WTC11 (cell line): Measurements from ENCODE around the gene GIMAP4. TPM values are rescaled to one million over a fixed set of nuclear protein-coding genes. Genes with fewer than 3 reads are reported as not detected.

ENCODE experiments used
- ATAC-seq: fragments of 200-7000 bp; cut with Tn5 transposase; 2 replicates; pipeline ENCODE4 v1.10.0; 2021; ENCODE audit warnings: mild to moderate bottlenecking, moderate library complexity
- CTCF ChIA-PET: fragments of 300-600 bp; sonication (Branson Sonifier 250); formaldehyde crosslinking; loops from one replicate; lab custom pipeline; 2021; ENCODE audit warnings: antibody characterized with exemption; lab: Charles Lee
- POLR2A ChIA-PET: fragments of 350-600 bp; sonication (Branson Sonifier 250); formaldehyde crosslinking; loops from one replicate; lab custom pipeline; 2021; ENCODE audit warnings: antibody characterized with exemption; lab: Charles Lee
- DNase-seq: peaks from one replicate; pipeline ENCODE4 v3.0.0; 2021; ENCODE audit warnings: low spot score
- H3K27ac Mint-ChIP-seq: 2 replicates; pipeline ENCODE4 v1.8.0; 2021; ENCODE audit warnings: mixed read lengths
- H3K27me3 Mint-ChIP-seq: 2 replicates; pipeline ENCODE4 v1.8.0; 2021; ENCODE audit warnings: low read depth, mild to moderate bottlenecking, moderate library complexity, mixed read lengths
- H3K36me3 Mint-ChIP-seq: 2 replicates; pipeline ENCODE4 v1.8.0; 2021; ENCODE audit warnings: mixed read lengths
- H3K4me1 Mint-ChIP-seq: 2 replicates; pipeline ENCODE4 v1.8.0; 2022; ENCODE audit warnings: mixed read lengths
- H3K4me3 Mint-ChIP-seq: 2 replicates; pipeline ENCODE4 v1.8.0; 2021; ENCODE audit warnings: mild to moderate bottlenecking, moderate library complexity, mixed read lengths
- H3K9me3 Mint-ChIP-seq: 2 replicates; pipeline ENCODE4 v1.8.0; 2021; ENCODE audit warnings: mixed read lengths
- ATF3 ChIP-seq: sonication (generic); formaldehyde crosslinking; conservative IDR thresholded peaks from 2 replicates; pipeline ENCODE4 v1.8.1; 2022; ENCODE audit warnings: mild to moderate bottlenecking, missing genetic modification reagents
- CDX4 ChIP-seq: fragments of 250-450 bp; sonication (Bioruptor Pico); IDR thresholded peaks from 2 replicates; pipeline ENCODE4 v1.9.0; 2021; ENCODE audit warnings: moderate library complexity, mild to moderate bottlenecking, inconsistent platforms, borderline replicate concordance
- GABPB1 ChIP-seq: sonication (generic); formaldehyde crosslinking; IDR thresholded peaks from 2 replicates; pipeline ENCODE4 v1.8.1; 2023; ENCODE audit warnings: mild to moderate bottlenecking, missing genetic modification reagents
- GTF2I ChIP-seq: fragments of 250-450 bp; sonication (Bioruptor Pico); conservative IDR thresholded peaks from 2 replicates; pipeline ENCODE4 v1.4.0; 2021; ENCODE audit warnings: mild to moderate bottlenecking
- JUN ChIP-seq: sonication (generic); formaldehyde crosslinking; IDR thresholded peaks from 2 replicates; pipeline ENCODE4 v1.8.0; 2023; ENCODE audit warnings: mild to moderate bottlenecking, missing genetic modification reagents
- MAX ChIP-seq: sonication (generic); formaldehyde crosslinking; IDR thresholded peaks from 2 replicates; pipeline ENCODE4 v1.8.0; 2022; ENCODE audit warnings: mild to moderate bottlenecking, missing genetic modification reagents
- NR2C2 ChIP-seq: sonication (generic); formaldehyde crosslinking; IDR thresholded peaks from 2 replicates; pipeline ENCODE4 v1.8.0; 2022; ENCODE audit warnings: mild to moderate bottlenecking, missing genetic modification reagents
- RELA ChIP-seq: sonication (generic); formaldehyde crosslinking; IDR thresholded peaks from 2 replicates; pipeline ENCODE4 v1.8.1; 2022; ENCODE audit warnings: missing genetic modification reagents, mild to moderate bottlenecking, borderline replicate concordance
- SMAD4 ChIP-seq: sonication (generic); formaldehyde crosslinking; IDR thresholded peaks from 2 replicates; pipeline ENCODE4 v1.8.0; 2022; ENCODE audit warnings: mild to moderate bottlenecking, missing genetic modification reagents
- SP1 ChIP-seq: sonication (generic); formaldehyde crosslinking; conservative IDR thresholded peaks from 2 replicates; pipeline ENCODE4 v1.8.1; 2022; ENCODE audit warnings: missing genetic modification reagents
- ZNF138 ChIP-seq: sonication (generic); formaldehyde crosslinking; conservative IDR thresholded peaks from 2 replicates; pipeline ENCODE4 v1.8.1; 2022; ENCODE audit warnings: mild to moderate bottlenecking, moderate library complexity, missing genetic modification reagents
- ZNF232 ChIP-seq: sonication (generic); formaldehyde crosslinking; IDR thresholded peaks from 2 replicates; pipeline ENCODE4 v1.8.0; 2022; ENCODE audit warnings: mild to moderate bottlenecking, missing genetic modification reagents
- ZNF263 ChIP-seq: sonication (generic); formaldehyde crosslinking; IDR thresholded peaks from 2 replicates; pipeline ENCODE4 v1.8.1; 2022; ENCODE audit warnings: low read depth, mild to moderate bottlenecking, moderate library complexity, missing genetic modification reagents
- ZNF512 ChIP-seq: sonication (generic); formaldehyde crosslinking; IDR thresholded peaks from 2 replicates; pipeline ENCODE4 v1.8.1; 2022; ENCODE audit warnings: missing genetic modification reagents, borderline replicate concordance
- ZNF671 ChIP-seq: fragments of 250-450 bp; sonication (Bioruptor Pico); IDR thresholded peaks from 2 replicates; pipeline ENCODE4 v1.8.0; 2021; ENCODE audit warnings: mild to moderate bottlenecking
- total RNA-seq: library from RNA; stranded (reverse); gene quantifications from 3 replicates; pipeline ENCODE4 v1.2.3, GENCODE V29; 2021
- TF ChIP-seq, protein P1 (sequence below): sonication (generic); formaldehyde crosslinking; IDR thresholded peaks from 2 replicates; pipeline ENCODE4 v1.8.1; 2023; ENCODE audit warnings: mild to moderate bottlenecking, moderate library complexity, missing genetic modification reagents
- TF ChIP-seq, protein P2 (sequence below): sonication (generic); formaldehyde crosslinking; IDR thresholded peaks from 2 replicates; pipeline ENCODE4 v1.8.1; 2023; ENCODE audit warnings: mild to moderate bottlenecking, missing genetic modification reagents, borderline replicate concordance

Gene GIMAP4
- total RNA-seq, 1 experiment from 2014 or later: 0.28 TPM

GRCh38 chr7:150564566-150564965 is 2.6 kb upstream of the GIMAP4 start (continued):
- TF ChIP-seq MAX (CRISPR knock-in tag): no peak
- TF ChIP-seq ATF3 (CRISPR knock-in tag): no peak
- TF ChIP-seq ZNF671: no peak
- no peak for TF ChIP-seq SMAD4 (CRISPR knock-in tag)
- TF ChIP-seq, protein P1, sequence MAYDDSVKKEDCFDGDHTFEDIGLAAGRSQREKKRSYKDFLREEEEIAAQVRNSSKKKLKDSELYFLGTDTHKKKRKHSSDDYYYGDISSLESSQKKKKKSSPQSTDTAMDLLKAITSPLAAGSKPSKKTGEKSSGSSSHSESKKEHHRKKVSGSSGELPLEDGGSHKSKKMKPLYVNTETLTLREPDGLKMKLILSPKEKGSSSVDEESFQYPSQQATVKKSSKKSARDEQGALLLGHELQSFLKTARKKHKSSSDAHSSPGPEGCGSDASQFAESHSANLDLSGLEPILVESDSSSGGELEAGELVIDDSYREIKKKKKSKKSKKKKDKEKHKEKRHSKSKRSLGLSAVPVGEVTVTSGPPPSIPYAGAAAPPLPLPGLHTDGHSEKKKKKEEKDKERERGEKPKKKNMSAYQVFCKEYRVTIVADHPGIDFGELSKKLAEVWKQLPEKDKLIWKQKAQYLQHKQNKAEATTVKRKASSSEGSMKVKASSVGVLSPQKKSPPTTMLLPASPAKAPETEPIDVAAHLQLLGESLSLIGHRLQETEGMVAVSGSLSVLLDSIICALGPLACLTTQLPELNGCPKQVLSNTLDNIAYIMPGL (CRISPR knock-in tag): no peak
- no peak for TF ChIP-seq NR2C2 (CRISPR knock-in tag)
- TF ChIP-seq RELA (CRISPR knock-in tag): no peak

GRCh38 chr7:150565239-150565638 is 2.0 kb upstream of the GIMAP4 start:
- Mint-ChIP-seq H3K27me3 (peaks cover 7% of the 10 kb centered on the region), H3K9me3 (peaks cover 17% of the 10 kb centered on the region), H3K27ac (no peak overlapping the region), H3K4me3 (no peak overlapping the region), H3K36me3 (peaks cover 4% of the 10 kb centered on the region), H3K4me1 (peaks cover 40% of the 10 kb centered on the region)
- no peak for TF ChIP-seq ZNF232 (CRISPR knock-in tag)
- TF ChIP-seq GABPB1 (CRISPR knock-in tag): no peak
- TF ChIP-seq RELA (CRISPR knock-in tag): no peak
- no peak for TF ChIP-seq ZNF512 (CRISPR knock-in tag)
- TF ChIP-seq SP1 (CRISPR knock-in tag): no peak
- TF ChIP-seq ZNF138: no peak
- no peak for TF ChIP-seq CDX4 (CRISPR knock-in tag)
- TF ChIP-seq, protein P2, sequence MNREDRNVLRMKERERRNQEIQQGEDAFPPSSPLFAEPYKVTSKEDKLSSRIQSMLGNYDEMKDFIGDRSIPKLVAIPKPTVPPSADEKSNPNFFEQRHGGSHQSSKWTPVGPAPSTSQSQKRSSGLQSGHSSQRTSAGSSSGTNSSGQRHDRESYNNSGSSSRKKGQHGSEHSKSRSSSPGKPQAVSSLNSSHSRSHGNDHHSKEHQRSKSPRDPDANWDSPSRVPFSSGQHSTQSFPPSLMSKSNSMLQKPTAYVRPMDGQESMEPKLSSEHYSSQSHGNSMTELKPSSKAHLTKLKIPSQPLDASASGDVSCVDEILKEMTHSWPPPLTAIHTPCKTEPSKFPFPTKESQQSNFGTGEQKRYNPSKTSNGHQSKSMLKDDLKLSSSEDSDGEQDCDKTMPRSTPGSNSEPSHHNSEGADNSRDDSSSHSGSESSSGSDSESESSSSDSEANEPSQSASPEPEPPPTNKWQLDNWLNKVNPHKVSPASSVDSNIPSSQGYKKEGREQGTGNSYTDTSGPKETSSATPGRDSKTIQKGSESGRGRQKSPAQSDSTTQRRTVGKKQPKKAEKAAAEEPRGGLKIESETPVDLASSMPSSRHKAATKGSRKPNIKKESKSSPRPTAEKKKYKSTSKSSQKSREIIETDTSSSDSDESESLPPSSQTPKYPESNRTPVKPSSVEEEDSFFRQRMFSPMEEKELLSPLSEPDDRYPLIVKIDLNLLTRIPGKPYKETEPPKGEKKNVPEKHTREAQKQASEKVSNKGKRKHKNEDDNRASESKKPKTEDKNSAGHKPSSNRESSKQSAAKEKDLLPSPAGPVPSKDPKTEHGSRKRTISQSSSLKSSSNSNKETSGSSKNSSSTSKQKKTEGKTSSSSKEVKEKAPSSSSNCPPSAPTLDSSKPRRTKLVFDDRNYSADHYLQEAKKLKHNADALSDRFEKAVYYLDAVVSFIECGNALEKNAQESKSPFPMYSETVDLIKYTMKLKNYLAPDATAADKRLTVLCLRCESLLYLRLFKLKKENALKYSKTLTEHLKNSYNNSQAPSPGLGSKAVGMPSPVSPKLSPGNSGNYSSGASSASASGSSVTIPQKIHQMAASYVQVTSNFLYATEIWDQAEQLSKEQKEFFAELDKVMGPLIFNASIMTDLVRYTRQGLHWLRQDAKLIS (CRISPR knock-in tag): no peak
- no peak for TF ChIP-seq GTF2I (CRISPR knock-in tag)
- no peak for TF ChIP-seq JUN (CRISPR knock-in tag)
- TF ChIP-seq ZNF263 (CRISPR knock-in tag): no peak
- no peak for DNase-seq
- ChIA-PET POLR2A (no interaction called here), CTCF (no interaction called here)
- ATAC-seq: no peak
